Endodermal cell (in vitro differentiated cells): Measurements from ENCODE around the gene CD2. TPM values are rescaled to one million over a fixed set of nuclear protein-coding genes. Genes with fewer than 3 reads are reported as not detected.
A peak's percentile ranks its signal among the peaks of the same experiment; 100 is the strongest.

ENCODE experiments used
- DNase-seq: peaks from one replicate; pipeline ENCODE4 v3.0.0-alpha.2; 2017
- H3K27ac ChIP-seq: 2 replicates; pipeline ENCODE4 v1.5.1; 2013; ENCODE audit warnings: mild to moderate bottlenecking, low read depth, low read length, moderate library complexity
- H3K27me3 ChIP-seq: 2 replicates; pipeline ENCODE4 v1.6.1; 2013; ENCODE audit warnings: mild to moderate bottlenecking, low read length, moderate library complexity; ENCODE audit not compliant: insufficient read depth, control insufficient read depth, poor library complexity, severe bottlenecking
- H3K36me3 ChIP-seq: 2 replicates; pipeline ENCODE4 v1.7.0; 2013; ENCODE audit warnings: mild to moderate bottlenecking, low read length, moderate library complexity; ENCODE audit not compliant: control insufficient read depth, insufficient read depth
- H3K4me1 ChIP-seq: one replicate; pipeline ENCODE4 v1.7.0; 2013; ENCODE audit warnings: low read length; ENCODE audit not compliant: control insufficient read depth, insufficient read depth
- H3K4me3 ChIP-seq: 2 replicates; pipeline ENCODE4 v1.5.1; 2013; ENCODE audit warnings: mild to moderate bottlenecking, low read length, moderate library complexity
- H3K9ac ChIP-seq: 2 replicates; pipeline ENCODE4 v1.6.1; 2013; ENCODE audit warnings: mild to moderate bottlenecking, low read length, moderate library complexity; ENCODE audit not compliant: poor library complexity, severe bottlenecking; ENCODE audit errors: extremely low read depth
- H3K9me3 ChIP-seq: 2 replicates; pipeline ENCODE4 v1.6.1; 2013; ENCODE audit warnings: mild to moderate bottlenecking, low read length, moderate library complexity; ENCODE audit not compliant: control insufficient read depth
- H3K27ac Mint-ChIP-seq: 2 replicates; pipeline ENCODE4 v1.8.0; 2020; ENCODE audit warnings: mixed read lengths
- H3K27me3 Mint-ChIP-seq: 2 replicates; pipeline ENCODE4 v1.8.0; 2021; ENCODE audit warnings: mild to moderate bottlenecking, mixed read lengths; ENCODE audit not compliant: insufficient read depth
- H3K36me3 Mint-ChIP-seq: 2 replicates; pipeline ENCODE4 v1.8.0; 2020; ENCODE audit warnings: low read depth, mixed read lengths
- H3K4me1 Mint-ChIP-seq: 2 replicates; pipeline ENCODE4 v1.8.0; 2020; ENCODE audit warnings: mixed read lengths
- H3K4me3 Mint-ChIP-seq: 2 replicates; pipeline ENCODE4 v1.8.0; 2020; ENCODE audit warnings: mild to moderate bottlenecking, moderate library complexity, mixed read lengths
- H3K9me3 Mint-ChIP-seq: 2 replicates; pipeline ENCODE4 v1.8.0; 2020; ENCODE audit warnings: mild to moderate bottlenecking, mixed read lengths
- CTCF ChIP-seq: fragments of 200-600 bp; sonication (generic); conservative IDR thresholded peaks from 2 replicates; pipeline ENCODE4 v1.5.0; 2021; ENCODE audit warnings: antibody characterized with exemption, mild to moderate bottlenecking
- whole genome bisulfite sequencing, 2 experiments: methylation state at CpG; one replicate each; pipeline versions ENCODE4 v1.1.5 to v1.1.7; 2013; ENCODE audit warnings: missing lambda C conversion rate in 2 of 2, mixed read lengths in 1 of 2; ENCODE audit not compliant: insufficient coverage in 1 of 2, insufficient read length in 1 of 2; 5-methylcytosine and 5-hydroxymethylcytosine counted together
- total RNA-seq, 2 donors: library from RNA; stranded (reverse); fragmentation: NEBNext Ultra II Directional in 1 of 2; extraction: Animal tissue kit (Norgen Biotek cat#: 25700) in 1 of 2; gene quantifications; 2 replicates in 1 of 2; 3 replicates in 1 of 2; pipeline ENCODE4 v1.2.1, GENCODE V29; 2021

The CD2 gene
- total RNA-seq, 2 donors from 2014 or later: not detected

- Histone ChIP-seq H3K9me3 (peaks cover 1% of the 10 kb centered on the region), H3K4me3 (no peak overlapping the region), H3K27me3 (no peaks in the 10 kb centered on the region), H3K9ac (no peak overlapping the region), H3K4me1 (no peaks in the 10 kb centered on the region), H3K27ac (no peak overlapping the region), H3K36me3 (no peaks in the 10 kb centered on the region)
- no peaks in the 10 kb centered on the region for H3K36me3 Mint-ChIP-seq
- H3K27ac Mint-ChIP-seq: no peak overlapping the region
- WGBS, 2 experiments: 87 to 90% methylated on average over 1 to 2 of the region's 2 CpGs
- no peaks in the 10 kb centered on the region for H3K27me3 Mint-ChIP-seq
- DNase-seq: peak; percentile 74
- peaks cover 12% of the 10 kb centered on the region for H3K4me1 Mint-ChIP-seq
- TF ChIP-seq CTCF: no peak
- H3K4me3 Mint-ChIP-seq: no peak overlapping the region
- peaks cover 4% of the 10 kb centered on the region for H3K9me3 Mint-ChIP-seq
These were observed 42.9 kb upstream of the CD2 start for GRCh38 chr1:116711263-116711840.

GRCh38 chr1:116712510-116712909 lies 41.7 kb upstream of the CD2 start:
- Histone ChIP-seq H3K36me3 (no peaks in the 10 kb centered on the region), H3K27me3 (no peaks in the 10 kb centered on the region), H3K9me3 (no peaks in the 10 kb centered on the region), H3K27ac (no peak overlapping the region), H3K4me1 (no peaks in the 10 kb centered on the region), H3K9ac (no peak overlapping the region), H3K4me3 (no peak overlapping the region)
- Mint-ChIP-seq H3K27ac (peak overlapping the region; percentile 48), H3K36me3 (no peaks in the 10 kb centered on the region), H3K9me3 (no peaks in the 10 kb centered on the region), H3K4me3 (no peak overlapping the region), H3K27me3 (no peaks in the 10 kb centered on the region), H3K4me1 (peaks cover 12% of the 10 kb centered on the region)
- DNase-seq: peak; percentile 70
- WGBS, 2 experiments: 42 to 57% methylated on average over 5 to 6 of the region's 6 CpGs
- TF ChIP-seq CTCF: no peak

- TF ChIP-seq CTCF: no peak
- peaks cover 12% of the 10 kb centered on the region for H3K4me1 Mint-ChIP-seq
- WGBS, 2 experiments: 80 to 94% methylated on average over 2 to 3 of the region's 3 CpGs
- no peaks in the 10 kb centered on the region for H3K36me3 ChIP-seq
- H3K27me3 Mint-ChIP-seq: no peaks in the 10 kb centered on the region
- no peak overlapping the region for H3K27ac Mint-ChIP-seq
- no peak overlapping the region for H3K9ac ChIP-seq
- no peak overlapping the region for H3K4me3 Mint-ChIP-seq
- H3K9me3 ChIP-seq: no peaks in the 10 kb centered on the region
- no peaks in the 10 kb centered on the region for H3K9me3 Mint-ChIP-seq
- no peak overlapping the region for H3K27ac ChIP-seq
- H3K27me3 ChIP-seq: no peaks in the 10 kb centered on the region
- no peaks in the 10 kb centered on the region for H3K4me1 ChIP-seq
- H3K36me3 Mint-ChIP-seq: no peaks in the 10 kb centered on the region
- no peak overlapping the region for H3K4me3 ChIP-seq
- no peak for DNase-seq
These were observed 40.8 kb upstream of the CD2 start for GRCh38 chr1:116713474-116713873.
